Measurements from ENCODE around the gene SPC24.

SPC24 gene

GRCh38 chr19:11194656-11195558, 39.3 kb upstream of the SPC24 start:
- ATAC-seq = no peak
- TF ChIP-seq ZFP30 (CRISPR knock-in tag; IDR thresholded peaks at IDR 0.05) = no peak
- no peak for TF ChIP-seq ZNF70 (CRISPR knock-in tag; IDR thresholded peaks at IDR 0.05)
- no peak for TF ChIP-seq TOX (CRISPR knock-in tag; IDR thresholded peaks at IDR 0.05; ENCODE audit: borderline replicate concordance)
- no peak for TF ChIP-seq ESRRG (CRISPR knock-in tag; IDR thresholded peaks at IDR 0.05)
- TF ChIP-seq ARNTL (CRISPR knock-in tag; IDR thresholded peaks at IDR 0.05; ENCODE audit: borderline replicate concordance, low read depth) = no peak
- TF ChIP-seq GLIS3 (CRISPR knock-in tag; IDR thresholded peaks at IDR 0.05) = no peak
- no peak for TF ChIP-seq POU6F1 (CRISPR knock-in tag; IDR thresholded peaks at IDR 0.05; ENCODE audit: borderline replicate concordance, low read depth)
- no peak for TF ChIP-seq CREB5 (CRISPR knock-in tag; IDR thresholded peaks at IDR 0.05; ENCODE audit: low read depth)
- TF ChIP-seq ZNF8 (CRISPR knock-in tag; IDR thresholded peaks at IDR 0.05) = no peak
- TF ChIP-seq PPARA (CRISPR knock-in tag; IDR thresholded peaks at IDR 0.05; ENCODE audit: borderline replicate concordance) = no peak

GRCh38 chr19:11194173-11194572, 38.6 kb upstream of the SPC24 start:
- TF ChIP-seq GLIS3 (CRISPR knock-in tag; IDR thresholded peaks at IDR 0.05) (no peak), ESRRG (CRISPR knock-in tag; IDR thresholded peaks at IDR 0.05) (no peak), BACH2 (CRISPR knock-in tag; IDR thresholded peaks at IDR 0.05; ENCODE audit: borderline replicate concordance) (no peak), PPARA (CRISPR knock-in tag; IDR thresholded peaks at IDR 0.05; ENCODE audit: borderline replicate concordance) (no peak), TSHZ2 (CRISPR knock-in tag; IDR thresholded peaks at IDR 0.05) (no peak), CSRNP3 (CRISPR knock-in tag; IDR thresholded peaks at IDR 0.05) (no peak), ISL1 (CRISPR knock-in tag; IDR thresholded peaks at IDR 0.05) (no peak), ZC3H10 (CRISPR knock-in tag; IDR thresholded peaks at IDR 0.05) (no peak), ZNF8 (CRISPR knock-in tag; IDR thresholded peaks at IDR 0.05) (no peak)
- ATAC-seq = no peak

GRCh38 chr19:11192957-11193939, 37.7 kb upstream of the SPC24 start:
- no peak for TF ChIP-seq CREB5 (CRISPR knock-in tag; IDR thresholded peaks at IDR 0.05; ENCODE audit: low read depth)
- TF ChIP-seq OSR1 (CRISPR knock-in tag; IDR thresholded peaks at IDR 0.05) = no peak
- no peak for TF ChIP-seq ZFP30 (CRISPR knock-in tag; IDR thresholded peaks at IDR 0.05)
- no peak for TF ChIP-seq SNAI2 (CRISPR knock-in tag; IDR thresholded peaks at IDR 0.05)
- no peak for TF ChIP-seq TOX (CRISPR knock-in tag; IDR thresholded peaks at IDR 0.05; ENCODE audit: borderline replicate concordance)
- no peak for ATAC-seq

All from SK-N-SH treated with all-trans-retinoic acid at 6 μM for 48 hours (cell line).